IPS-NIHi7 (cell line): ENCODE measurements around the gene CACNA1H.

ENCODE experiments used
- DNase-seq: peaks from one replicate; pipeline ENCODE4 v3.0.0; 2012; ENCODE audit warnings: mixed read lengths; ENCODE audit errors: extremely low spot score

Gene CACNA1H

GRCh38 chr16:1142911-1143310 is 10.0 kb upstream of the CACNA1H start:
- DNase-seq: no peak

DNA sequence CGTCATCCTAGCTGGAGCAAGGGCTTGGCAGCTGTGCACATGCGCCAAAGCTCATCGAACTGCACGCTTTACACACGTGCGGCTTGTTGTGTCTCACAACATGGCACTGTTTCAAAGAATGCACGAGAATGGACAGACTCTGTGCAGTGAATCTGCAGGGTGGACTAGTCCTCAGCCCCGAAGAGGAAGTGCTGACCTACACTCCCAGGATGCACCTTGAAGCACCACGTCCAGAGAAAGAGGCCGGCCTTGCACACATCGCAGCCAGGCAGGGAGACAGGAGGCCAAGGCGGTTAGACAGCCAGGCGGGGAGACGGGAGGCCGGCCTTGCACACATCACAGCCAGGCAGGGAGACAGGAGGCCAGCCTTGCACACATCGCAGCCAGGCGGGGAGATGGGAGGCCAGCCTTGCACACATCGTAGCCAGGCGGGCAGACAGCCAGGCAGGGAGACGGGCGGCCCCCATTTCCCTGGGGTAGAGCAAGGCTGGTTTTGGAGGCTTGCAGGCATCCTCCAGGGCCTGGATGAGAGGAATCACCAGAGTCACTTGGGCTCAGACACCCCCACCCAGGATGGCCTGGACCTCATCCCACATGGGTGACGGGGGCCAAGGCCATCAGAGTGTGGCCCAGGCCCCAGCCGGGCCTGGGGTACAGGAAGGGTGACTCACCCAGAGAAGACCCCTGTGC is 9.0 kb upstream of the CACNA1H start:
- no peak for DNase-seq

GRCh38 chr16:1144476-1145382 is 8.2 kb upstream of the CACNA1H start:
- no peak for DNase-seq

GRCh38 chr16:1145383-1146100 is 7.4 kb upstream of the CACNA1H start:
- DNase-seq: no peak

- DNase-seq: peak; percentile 66
These were observed 6.5 kb upstream of the CACNA1H start for GRCh38 chr16:1146409-1146808.

- DNase-seq: no peak
These were observed 5.9 kb upstream of the CACNA1H start for GRCh38 chr16:1147027-1147426.

DNA sequence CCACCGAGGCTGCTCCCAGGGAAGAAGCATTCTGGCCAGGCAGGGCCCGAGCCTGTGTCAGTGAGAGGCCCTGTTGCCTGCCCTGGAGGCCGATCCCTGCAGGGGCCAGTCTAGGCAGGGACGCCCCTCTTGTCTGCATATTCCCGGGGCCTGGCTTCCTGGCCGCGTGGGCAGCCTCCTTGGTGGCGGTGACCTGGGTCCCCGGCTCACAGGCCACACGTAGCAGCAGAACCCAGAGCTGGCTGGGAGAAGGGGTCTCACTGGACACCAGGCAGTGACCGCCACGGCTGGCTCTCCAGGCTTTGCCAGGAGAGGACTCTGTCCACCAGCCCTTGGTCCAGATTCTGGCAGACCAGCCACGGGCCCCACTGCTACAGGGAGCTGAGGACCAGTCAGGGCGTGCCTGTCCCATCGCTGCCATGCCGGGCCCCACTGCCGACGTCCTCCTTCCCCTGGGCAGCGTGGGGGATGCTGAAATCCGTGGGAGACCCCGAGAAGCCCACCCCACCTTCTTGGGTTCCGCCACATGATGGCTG is 3.7 kb upstream of the CACNA1H start:
- DNase-seq: no peak

- DNase-seq: peak; percentile 51
These were observed 2.4 kb upstream of the CACNA1H start for GRCh38 chr16:1150511-1150982.

GRCh38 chr16:1151424-1152122 is 1.3 kb upstream of the CACNA1H start:
- no peak for DNase-seq

DNA sequence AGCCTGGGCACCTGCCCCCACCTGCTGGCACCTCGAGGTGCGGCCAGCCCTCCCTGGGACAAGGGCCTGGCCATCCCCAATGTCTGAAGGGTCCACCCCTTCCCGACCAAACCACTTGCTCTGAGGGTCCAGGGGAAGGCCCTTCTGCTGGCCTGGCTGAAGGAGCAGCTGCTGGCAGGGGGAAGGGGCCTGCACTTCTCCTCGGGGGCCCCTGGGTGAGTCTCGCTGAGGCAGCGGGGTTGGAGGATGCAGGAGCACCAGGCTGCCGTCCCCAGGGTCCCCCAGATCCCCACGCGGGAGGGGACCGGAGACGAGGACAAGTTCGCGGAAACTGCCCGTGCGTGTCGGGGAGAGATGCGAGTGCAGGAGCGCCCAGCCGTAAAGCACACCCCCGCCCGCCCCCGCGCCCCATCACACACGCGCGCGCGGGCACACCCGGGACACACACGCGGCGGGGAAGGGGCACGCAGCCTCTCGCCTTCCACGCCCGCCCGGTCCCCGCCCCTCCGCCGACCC is 725 bp upstream of the CACNA1H start:
- peak; percentile 70 for DNase-seq

- peak; percentile 46 for DNase-seq
These were observed 714 bp downstream of the CACNA1H start for GRCh38 chr16:1153480-1154160.

GRCh38 chr16:1154291-1154886 is 1.5 kb downstream of the CACNA1H start:
- DNase-seq: peak; percentile 33

DNA sequence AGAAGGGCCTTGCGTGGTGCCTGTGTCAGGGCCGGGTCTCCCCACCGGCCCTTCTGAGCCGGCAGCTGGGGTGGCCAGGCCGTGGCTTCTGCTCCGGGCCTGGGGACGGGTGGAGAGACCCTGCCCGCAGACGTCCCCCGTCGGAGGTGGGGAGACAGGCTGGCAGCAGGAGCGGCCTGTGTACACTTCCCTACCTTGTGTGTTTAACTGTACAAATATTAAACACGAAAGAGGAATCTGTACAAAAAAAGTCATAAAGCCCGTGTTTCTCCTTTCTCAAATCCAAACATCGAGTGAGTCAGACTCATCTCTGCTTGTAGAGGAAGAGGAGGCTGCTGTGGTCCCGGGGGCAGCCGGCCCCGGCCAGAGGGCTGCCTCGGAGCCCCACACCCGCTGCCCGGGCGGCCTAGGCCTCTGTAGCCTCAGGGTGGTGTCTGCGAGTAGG is 2.0 kb downstream of the CACNA1H start:
- no peak for DNase-seq

- DNase-seq: no peak
These were observed 2.6 kb downstream of the CACNA1H start for GRCh38 chr16:1155353-1156054.

DNA sequence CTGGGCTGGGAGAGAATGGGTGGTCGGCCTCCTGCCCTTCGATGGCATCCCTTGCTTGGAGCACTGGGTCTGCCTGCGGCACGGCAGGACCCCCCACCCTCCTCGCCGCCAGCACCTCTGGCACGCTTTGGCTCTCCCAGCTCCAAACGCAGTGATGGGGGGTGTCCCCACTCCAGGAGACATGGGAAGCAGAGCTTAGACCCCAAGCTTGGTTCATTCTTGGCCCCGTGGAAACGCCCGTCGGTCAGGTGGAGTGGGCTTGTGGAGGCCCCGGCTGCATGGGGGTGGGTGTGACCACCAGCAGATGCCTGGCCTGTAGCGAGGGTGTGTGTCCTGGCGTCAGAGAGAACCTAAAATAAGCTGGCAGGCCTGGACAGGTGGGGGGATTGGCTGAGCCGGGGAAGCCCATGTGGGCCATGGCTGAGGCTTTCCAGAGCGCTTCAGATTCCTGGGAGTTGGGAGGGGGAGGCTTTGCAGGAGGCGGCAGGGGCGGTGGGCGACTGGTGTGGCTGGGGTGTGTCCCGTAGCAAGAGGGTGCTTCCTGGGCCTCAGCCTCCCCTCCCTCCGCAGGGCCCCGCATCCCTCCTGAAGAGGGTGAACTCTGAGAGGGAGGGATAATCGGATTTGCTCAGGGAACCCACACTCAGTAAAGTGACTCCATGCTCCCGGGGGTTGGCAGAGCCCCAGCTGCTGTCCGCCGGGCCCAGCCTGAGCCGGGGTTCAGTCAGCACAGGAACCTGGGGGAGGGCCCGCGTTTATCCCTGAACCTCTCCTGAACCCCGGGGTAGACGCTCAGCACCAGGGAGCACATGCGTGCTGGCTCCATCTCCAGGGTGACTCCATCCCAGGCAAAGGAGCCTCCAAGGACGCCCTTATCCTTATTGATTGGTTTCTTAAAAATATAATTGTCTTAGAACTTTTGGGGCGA is 3.4 kb downstream of the CACNA1H start:
- no peak for DNase-seq

DNA sequence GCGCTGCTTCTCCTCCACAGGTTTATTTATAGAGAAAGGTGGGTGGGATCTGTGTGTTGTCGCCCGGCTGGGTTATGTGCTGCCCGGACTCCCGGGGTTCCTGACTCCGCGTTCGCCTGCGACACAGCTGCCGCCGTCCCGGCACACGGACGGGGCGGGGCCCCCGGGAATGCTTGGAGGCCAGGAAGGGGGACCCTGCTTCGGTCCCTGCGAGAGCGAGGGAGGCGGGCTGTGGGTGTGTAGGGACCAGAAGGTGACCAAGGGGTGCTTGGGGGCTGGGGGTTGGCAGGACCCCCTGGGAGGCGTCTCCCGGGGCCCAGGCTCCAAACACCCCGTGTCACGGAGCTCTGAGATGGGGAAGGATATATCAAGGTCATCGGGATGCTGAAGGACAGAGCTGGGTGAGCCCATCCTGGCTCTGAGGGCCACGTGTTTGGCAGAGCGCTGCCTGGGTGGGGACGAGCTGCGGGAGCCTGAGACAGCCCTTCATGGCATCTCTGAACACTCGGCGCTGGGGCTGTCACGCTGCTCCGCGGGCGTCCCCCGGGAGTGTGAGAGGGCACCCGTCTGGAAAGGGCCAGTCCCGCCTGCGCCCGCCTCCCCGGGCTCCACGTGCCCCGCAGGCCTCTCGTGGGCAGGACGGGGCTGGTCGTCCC is 4.2 kb downstream of the CACNA1H start:
- no peak for DNase-seq

- DNase-seq: no peak
These were observed 4.9 kb downstream of the CACNA1H start for GRCh38 chr16:1157639-1158455.
